ENCODE results near the gene RPS17.

Gene RPS17

GRCh38 chr15:82540055-82540983 lies at the start of gene RPS17:
Gene RPS17 (minus strand): TSS chr15:82540457. CDS start chr15:82540428, 29 bp downstream.
- no peak for DNase-seq
- TF ChIP-seq GATA1 (IDR thresholded peaks at IDR 0.05; ENCODE audit: low read depth, low read length) (no peak), POLR2A (IDR thresholded peaks at IDR 0.05; ENCODE audit: low read length) (peak; percentile 99)

GRCh38 chr15:82587805-82588204 lies 47.5 kb upstream of the RPS17 start:
- TF ChIP-seq GATA1 (IDR thresholded peaks at IDR 0.05; ENCODE audit: low read depth, low read length) (no peak), POLR2A (IDR thresholded peaks at IDR 0.05; ENCODE audit: low read length) (no peak)
- DNase-seq, result no peak

GRCh38 chr15:82585072-82585471 lies 44.8 kb upstream of the RPS17 start:
- peak in 1 of 2 experiments; percentile 3 for DNase-seq
- no peak for TF ChIP-seq GATA1 (IDR thresholded peaks at IDR 0.05; ENCODE audit: low read depth, low read length)
- no peak for TF ChIP-seq POLR2A (IDR thresholded peaks at IDR 0.05; ENCODE audit: low read length)

GRCh38 chr15:82580713-82581112 lies 40.5 kb upstream of the RPS17 start:
- DNase-seq, result no peak
- TF ChIP-seq POLR2A (IDR thresholded peaks at IDR 0.05; ENCODE audit: low read length), result no peak
- TF ChIP-seq GATA1 (IDR thresholded peaks at IDR 0.05; ENCODE audit: low read depth, low read length), result no peak

- DNase-seq, result peak in 1 of 2 experiments; percentile 12
- no peak for TF ChIP-seq POLR2A (IDR thresholded peaks at IDR 0.05; ENCODE audit: low read length)
- TF ChIP-seq GATA1 (IDR thresholded peaks at IDR 0.05; ENCODE audit: low read depth, low read length), result no peak
Measured at GRCh38 chr15:82575335-82575734, 35.1 kb upstream of the RPS17 start.

GRCh38 chr15:82572986-82573385 lies 32.7 kb upstream of the RPS17 start:
- TF ChIP-seq GATA1 (IDR thresholded peaks at IDR 0.05; ENCODE audit: low read depth, low read length) (no peak), POLR2A (IDR thresholded peaks at IDR 0.05; ENCODE audit: low read length) (no peak)
- DNase-seq, result no peak

- DNase-seq, result no peak
- TF ChIP-seq GATA1 (IDR thresholded peaks at IDR 0.05; ENCODE audit: low read depth, low read length) (no peak), POLR2A (IDR thresholded peaks at IDR 0.05; ENCODE audit: low read length) (no peak)
Measured at GRCh38 chr15:82572311-82572710, 32.1 kb upstream of the RPS17 start.

GRCh38 chr15:82571722-82572222 lies 31.5 kb upstream of the RPS17 start:
- no peak for DNase-seq

GRCh38 chr15:82570721-82571508 lies 30.7 kb upstream of the RPS17 start:
- TF ChIP-seq GATA1 (IDR thresholded peaks at IDR 0.05; ENCODE audit: low read depth, low read length) (no peak), POLR2A (IDR thresholded peaks at IDR 0.05; ENCODE audit: low read length) (no peak)
- DNase-seq, result no peak

More at GRCh38 chr15:82571722-82572222, 31.5 kb upstream of the RPS17 start:
- no peak for TF ChIP-seq GATA1 (IDR thresholded peaks at IDR 0.05; ENCODE audit: low read depth, low read length)
- TF ChIP-seq POLR2A (IDR thresholded peaks at IDR 0.05; ENCODE audit: low read length), result no peak

GRCh38 chr15:82569834-82570233 lies 29.6 kb upstream of the RPS17 start:
- no peak for DNase-seq
- TF ChIP-seq GATA1 (IDR thresholded peaks at IDR 0.05; ENCODE audit: low read depth, low read length), result no peak
- TF ChIP-seq POLR2A (IDR thresholded peaks at IDR 0.05; ENCODE audit: low read length), result no peak

- TF ChIP-seq POLR2A (IDR thresholded peaks at IDR 0.05; ENCODE audit: low read length) (no peak), GATA1 (IDR thresholded peaks at IDR 0.05; ENCODE audit: low read depth, low read length) (no peak)
- DNase-seq, result no peak
Measured at GRCh38 chr15:82568986-82569385, 28.7 kb upstream of the RPS17 start.

- DNase-seq, result no peak
- no peak for TF ChIP-seq GATA1 (IDR thresholded peaks at IDR 0.05; ENCODE audit: low read depth, low read length)
- TF ChIP-seq POLR2A (IDR thresholded peaks at IDR 0.05; ENCODE audit: low read length), result no peak
Measured at GRCh38 chr15:82567661-82568060, 27.4 kb upstream of the RPS17 start.

- TF ChIP-seq GATA1 (IDR thresholded peaks at IDR 0.05; ENCODE audit: low read depth, low read length), result no peak
- TF ChIP-seq POLR2A (IDR thresholded peaks at IDR 0.05; ENCODE audit: low read length), result no peak
- DNase-seq, result no peak
Measured at GRCh38 chr15:82566690-82567089, 26.4 kb upstream of the RPS17 start.

GRCh38 chr15:82558502-82558901 lies 18.2 kb upstream of the RPS17 start:
- TF ChIP-seq GATA1 (IDR thresholded peaks at IDR 0.05; ENCODE audit: low read depth, low read length) (no peak), POLR2A (IDR thresholded peaks at IDR 0.05; ENCODE audit: low read length) (no peak)
- DNase-seq, result no peak

All from erythroblast (primary cell).